ENCODE measurements around the gene ARHGAP4.
A peak's percentile ranks its signal among the peaks of the same experiment; 100 is the strongest.

Gene ARHGAP4

GRCh38 chrX:153972368-153973126 lies 46.5 kb upstream of the ARHGAP4 start, which contains the start of gene TMEM187:
TSS of gene TMEM187 (plus strand) at chrX:153972754. CDS start at chrX:153982063, 9,309 bp downstream.
- H3K27me3 ChIP-seq (ENCODE audit: insufficient read depth, low read depth, severe bottlenecking) = peaks cover 12% of the 10 kb centered on the region
- TF ChIP-seq, protein P1, sequence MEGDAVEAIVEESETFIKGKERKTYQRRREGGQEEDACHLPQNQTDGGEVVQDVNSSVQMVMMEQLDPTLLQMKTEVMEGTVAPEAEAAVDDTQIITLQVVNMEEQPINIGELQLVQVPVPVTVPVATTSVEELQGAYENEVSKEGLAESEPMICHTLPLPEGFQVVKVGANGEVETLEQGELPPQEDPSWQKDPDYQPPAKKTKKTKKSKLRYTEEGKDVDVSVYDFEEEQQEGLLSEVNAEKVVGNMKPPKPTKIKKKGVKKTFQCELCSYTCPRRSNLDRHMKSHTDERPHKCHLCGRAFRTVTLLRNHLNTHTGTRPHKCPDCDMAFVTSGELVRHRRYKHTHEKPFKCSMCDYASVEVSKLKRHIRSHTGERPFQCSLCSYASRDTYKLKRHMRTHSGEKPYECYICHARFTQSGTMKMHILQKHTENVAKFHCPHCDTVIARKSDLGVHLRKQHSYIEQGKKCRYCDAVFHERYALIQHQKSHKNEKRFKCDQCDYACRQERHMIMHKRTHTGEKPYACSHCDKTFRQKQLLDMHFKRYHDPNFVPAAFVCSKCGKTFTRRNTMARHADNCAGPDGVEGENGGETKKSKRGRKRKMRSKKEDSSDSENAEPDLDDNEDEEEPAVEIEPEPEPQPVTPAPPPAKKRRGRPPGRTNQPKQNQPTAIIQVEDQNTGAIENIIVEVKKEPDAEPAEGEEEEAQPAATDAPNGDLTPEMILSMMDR (IDR thresholded peaks at IDR 0.05; ENCODE audit: low read depth, low read length) = no peak
- peaks cover 4% of the 10 kb centered on the region for H3K9me3 ChIP-seq (ENCODE audit: severe bottlenecking)
- peak within 1 kb of the TSS; percentile 99 for H3K27ac ChIP-seq
- DNase-seq = peak; percentile 97
- H3K36me3 ChIP-seq = peaks cover 34% of the 10 kb centered on the region
- peak within 1 kb of the TSS; percentile 92 for H3K4me3 ChIP-seq (ENCODE audit: low read depth, low read length)

GRCh38 chrX:153971450-153972367 lies 45.6 kb upstream of the ARHGAP4 start, which contains the start of gene HCFC1:
TSS of gene HCFC1 (minus strand) at chrX:153971818. CDS start at chrX:153970840, 978 bp downstream.
- Histone ChIP-seq H3K9me3 (ENCODE audit: severe bottlenecking) (peaks cover 4% of the 10 kb centered on the region), H3K36me3 (peaks cover 42% of the 10 kb centered on the region), H3K27me3 (ENCODE audit: insufficient read depth, low read depth, severe bottlenecking) (peaks cover 12% of the 10 kb centered on the region), H3K4me3 (ENCODE audit: low read depth, low read length) (peak within 1 kb of the TSS; percentile 92), H3K27ac (peak within 1 kb of the TSS; percentile 99)
- TF ChIP-seq, protein P1 (IDR thresholded peaks at IDR 0.05; ENCODE audit: low read depth, low read length) = no peak
- DNase-seq = peak; percentile 97

DNA sequence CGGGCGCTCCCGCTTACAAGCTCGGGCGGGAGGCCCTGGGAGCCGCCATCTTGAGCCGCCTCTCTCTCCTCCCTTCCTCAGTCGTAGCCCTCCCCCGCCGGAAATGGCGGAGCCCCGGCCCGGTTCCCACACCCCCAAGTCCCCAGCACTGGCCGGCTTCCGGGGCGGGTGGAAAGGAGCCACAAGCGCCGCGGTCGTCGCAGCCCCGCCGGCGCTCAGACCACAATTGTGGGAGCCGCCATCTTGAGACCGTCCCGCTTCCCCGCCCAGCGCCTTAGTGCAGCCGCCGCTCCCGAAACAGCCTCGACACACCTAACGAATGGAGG lies 45.0 kb upstream of the ARHGAP4 start:
- Histone ChIP-seq H3K9me3 (ENCODE audit: severe bottlenecking) (peaks cover 4% of the 10 kb centered on the region), H3K27me3 (ENCODE audit: insufficient read depth, low read depth, severe bottlenecking) (peaks cover 11% of the 10 kb centered on the region), H3K36me3 (peaks cover 48% of the 10 kb centered on the region), H3K4me3 (ENCODE audit: low read depth, low read length) (peak overlapping the region; percentile 92), H3K27ac (peak overlapping the region; percentile 99)
- TF ChIP-seq, protein P1 (IDR thresholded peaks at IDR 0.05; ENCODE audit: low read depth, low read length) = no peak
- peak; percentile 93 for DNase-seq

GRCh38 chrX:153970357-153971123 lies 44.5 kb upstream of the ARHGAP4 start:
- DNase-seq = peak; percentile 89
- TF ChIP-seq, protein P1 (IDR thresholded peaks at IDR 0.05; ENCODE audit: low read depth, low read length) = no peak
- peaks cover 4% of the 10 kb centered on the region for H3K9me3 ChIP-seq (ENCODE audit: severe bottlenecking)
- H3K27ac ChIP-seq = peak overlapping the region; percentile 99
- peak overlapping the region; percentile 92 for H3K4me3 ChIP-seq (ENCODE audit: low read depth, low read length)
- peaks cover 7% of the 10 kb centered on the region for H3K27me3 ChIP-seq (ENCODE audit: insufficient read depth, low read depth, severe bottlenecking)
- H3K36me3 ChIP-seq = peaks cover 50% of the 10 kb centered on the region

DNA sequence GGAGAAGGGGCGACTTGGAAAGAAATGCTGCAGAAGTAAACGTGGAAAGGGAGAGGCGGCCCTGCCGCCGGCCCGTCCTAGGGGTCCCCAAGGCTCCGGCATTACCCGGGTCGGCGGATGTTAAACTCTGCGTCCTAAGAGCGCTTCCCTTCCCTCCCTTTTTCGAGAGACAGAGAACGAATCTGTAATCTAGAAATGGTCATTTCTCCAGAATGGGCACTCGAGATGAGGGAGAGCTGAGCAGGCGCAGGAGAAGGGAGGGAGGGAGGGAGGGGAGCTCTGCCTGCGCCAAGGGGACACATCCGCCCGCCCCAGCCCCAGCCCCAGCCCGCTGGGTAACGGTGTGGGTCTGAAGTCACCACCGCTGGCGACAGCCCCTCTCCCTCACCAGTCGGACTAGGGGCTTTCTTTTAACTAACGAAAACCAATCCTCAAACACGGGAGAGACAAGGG lies 43.9 kb upstream of the ARHGAP4 start:
- TF ChIP-seq, protein P1 (IDR thresholded peaks at IDR 0.05; ENCODE audit: low read depth, low read length) = no peak
- peaks cover 12% of the 10 kb centered on the region for H3K27me3 ChIP-seq (ENCODE audit: insufficient read depth, low read depth, severe bottlenecking)
- H3K9me3 ChIP-seq (ENCODE audit: severe bottlenecking) = peaks cover 4% of the 10 kb centered on the region
- peaks cover 57% of the 10 kb centered on the region for H3K36me3 ChIP-seq
- H3K27ac ChIP-seq = peak overlapping the region; percentile 64
- no peak for DNase-seq
- peak overlapping the region; percentile 92 for H3K4me3 ChIP-seq (ENCODE audit: low read depth, low read length)
